GM12865 (cell line): ENCODE results near the gene M6PR.
"Not testable (repeated sequence)": the region's sequence is repeated elsewhere in the genome, so short reads cannot be mapped to it uniquely, and the experiment has no call there.

Source experiments
- DNase-seq: peaks from one replicate; pipeline ENCODE4 v3.0.0; 2010; ENCODE audit warnings: low read depth
- H3K4me3 ChIP-seq: 2 replicates; pipeline ENCODE4 v1.5.1; 2011; ENCODE audit warnings: mild to moderate bottlenecking, low read depth, low read length, control low read depth
- CTCF ChIP-seq: IDR thresholded peaks from 2 replicates; pipeline ENCODE4 v1.5.1; 2011; ENCODE audit warnings: low read length, control low read depth, low read depth, inconsistent platforms; ENCODE audit not compliant: insufficient read depth; ENCODE audit errors: missing control alignments

M6PR gene

GRCh38 chr12:8941691-8942478 is 7.6 kb downstream of the M6PR start:
- no peak overlapping the region for H3K4me3 ChIP-seq
- TF ChIP-seq CTCF: no peak
- no peak for DNase-seq

- DNase-seq: not testable (repeated sequence)
These were observed 11.5 kb downstream of the M6PR start for GRCh38 chr12:8937842-8938442.

GRCh38 chr12:8936735-8937134 is 12.7 kb downstream of the M6PR start:
- TF ChIP-seq CTCF: no peak
- no peak for DNase-seq
- no peak overlapping the region for H3K4me3 ChIP-seq

More at GRCh38 chr12:8937842-8938442, 11.5 kb downstream of the M6PR start:
- not testable (repeated sequence) for H3K4me3 ChIP-seq

- not testable (repeated sequence) for H3K4me3 ChIP-seq, DNase-seq
These were observed 15.4 kb downstream of the M6PR start for GRCh38 chr12:8934080-8934479.

GRCh38 chr12:8932464-8932863 is 17.0 kb downstream of the M6PR start:
- DNase-seq, H3K4me3 ChIP-seq: not testable (repeated sequence)

DNA sequence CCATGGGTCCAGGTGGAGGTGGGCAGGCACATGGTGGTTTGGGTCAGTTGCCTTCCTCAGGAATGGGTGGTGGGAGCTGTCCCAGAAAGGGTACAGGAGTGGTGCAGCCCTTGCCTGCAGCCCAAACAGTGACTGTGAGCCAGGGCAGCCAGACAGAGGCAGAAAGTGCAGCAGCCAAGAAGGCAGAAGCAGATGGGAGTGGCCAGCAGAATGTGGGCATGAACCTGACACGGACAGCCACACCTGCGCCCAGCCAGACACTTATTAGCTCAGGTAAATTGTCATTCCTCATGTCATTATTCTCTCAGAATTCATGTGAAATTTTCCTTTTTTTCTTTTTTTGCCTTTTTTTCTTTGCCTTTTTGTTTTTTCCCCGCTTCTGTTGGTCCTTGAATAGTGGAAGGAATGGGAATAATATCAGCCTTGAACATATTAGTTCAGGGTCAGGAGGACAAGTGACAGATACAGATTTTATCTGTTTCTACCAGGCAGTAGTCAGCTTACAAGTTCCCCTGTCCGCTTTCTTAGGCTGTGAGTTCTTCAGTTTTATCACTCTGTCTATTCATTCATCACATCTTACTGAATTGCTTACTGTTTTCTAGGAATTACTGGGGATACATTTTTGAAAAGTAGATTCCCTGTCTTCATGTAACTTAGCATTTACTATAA is 18.7 kb downstream of the M6PR start:
- DNase-seq, H3K4me3 ChIP-seq: not testable (repeated sequence)

GRCh38 chr12:8922544-8922943 is 26.9 kb downstream of the M6PR start:
- H3K4me3 ChIP-seq: no peak overlapping the region
- DNase-seq: no peak
- TF ChIP-seq CTCF: no peak

DNA sequence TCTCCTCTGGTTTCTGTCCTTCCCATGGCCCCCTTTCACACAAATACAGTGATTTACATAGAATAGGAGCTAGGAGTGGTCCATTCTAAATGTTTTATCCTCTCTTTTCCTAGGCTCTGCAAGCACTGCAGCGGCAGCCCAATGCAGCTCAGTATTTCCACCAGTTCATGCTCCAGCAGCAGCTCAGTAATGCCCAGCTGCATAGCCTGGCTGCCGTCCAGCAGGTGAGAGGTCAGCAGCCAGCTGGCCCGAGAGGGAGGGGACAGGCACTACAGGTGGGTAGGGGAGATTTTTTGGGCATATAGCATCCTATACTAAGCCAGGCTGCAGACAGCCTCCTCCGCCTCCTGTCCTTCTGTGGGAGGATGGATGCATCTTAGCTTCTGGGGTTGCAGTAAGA is 29.8 kb downstream of the M6PR start:
- not testable (repeated sequence) for DNase-seq, H3K4me3 ChIP-seq

GRCh38 chr12:8917751-8918150 is 31.7 kb downstream of the M6PR start:
- H3K4me3 ChIP-seq: no peak overlapping the region
- no peak for TF ChIP-seq CTCF
- DNase-seq: no peak
